AG20443 (cell line): ENCODE results near the gene AZU1.
A peak's percentile ranks its signal among the peaks of the same experiment; 100 is the strongest.
"Not testable (repeated sequence)": the region's sequence is repeated elsewhere in the genome, so short reads cannot be mapped to it uniquely, and the experiment has no call there.

Source experiments
- DNase-seq: peaks from one replicate; pipeline ENCODE4 v3.0.0; 2012; ENCODE audit warnings: low spot score, mixed read lengths

Gene AZU1

GRCh38 chr19:810077-810855, 17.4 kb upstream of the AZU1 start:
- no peak for DNase-seq

- no peak for DNase-seq
Observed at GRCh38 chr19:810883-811489, 16.7 kb upstream of the AZU1 start.

GRCh38 chr19:811506-812048, 16.1 kb upstream of the AZU1 start:
- DNase-seq, result no peak

GRCh38 chr19:812049-812746, 15.4 kb upstream of the AZU1 start:
- no peak for DNase-seq

- no peak for DNase-seq
Observed at GRCh38 chr19:812747-813218, 14.9 kb upstream of the AZU1 start.

GRCh38 chr19:813219-814151, 14.2 kb upstream of the AZU1 start:
- DNase-seq, result no peak

GRCh38 chr19:814152-815078, 13.2 kb upstream of the AZU1 start:
- no peak for DNase-seq

- DNase-seq, result no peak
Observed at GRCh38 chr19:815079-815774, 12.4 kb upstream of the AZU1 start.

- DNase-seq, result no peak
Observed at GRCh38 chr19:815775-816499, 11.7 kb upstream of the AZU1 start.

- DNase-seq, result no peak
Observed at GRCh38 chr19:816500-816857, 11.2 kb upstream of the AZU1 start.

- not testable (repeated sequence) for DNase-seq
Observed at GRCh38 chr19:820212-820611, 7.4 kb upstream of the AZU1 start.

GRCh38 chr19:821231-821824, 6.3 kb upstream of the AZU1 start:
- DNase-seq, result peak; percentile 53

GRCh38 chr19:821825-822503, 5.7 kb upstream of the AZU1 start, which contains the start of gene PLPPR3:
Gene PLPPR3 (minus strand): TSS chr19:821955. CDS start chr19:821559, 396 bp downstream.
- DNase-seq, result no peak

- DNase-seq, result peak; percentile 70
Observed at GRCh38 chr19:823565-824121, 4.0 kb upstream of the AZU1 start.

- DNase-seq, result no peak
Observed at GRCh38 chr19:824885-825284, 2.8 kb upstream of the AZU1 start.

- no peak for DNase-seq
Observed at GRCh38 chr19:825897-826644, 1.6 kb upstream of the AZU1 start.

GRCh38 chr19:827314-827709, 325 bp upstream of the AZU1 start:
- no peak for DNase-seq
